HEK293T (cell line): ENCODE data around the gene CBR3.

Experiments
- CTCF ChIA-PET: fragments of 350-600 bp; formaldehyde crosslinking; extraction: SDS; loops from one replicate; lab custom pipeline; 2021; ENCODE audit warnings: antibody characterized with exemption, inconsistent platforms; lab: Yijun Ruan, JAX
- POLR2A ChIA-PET: fragments of 350-600 bp; formaldehyde crosslinking; extraction: SDS; loops from one replicate; lab custom pipeline; 2020; ENCODE audit warnings: antibody characterized with exemption, inconsistent platforms; lab: Yijun Ruan, JAX
- DNase-seq: peaks from one replicate; pipeline ENCODE4 v3.0.0; 2012; ENCODE audit warnings: mixed read lengths; ENCODE audit errors: extremely low spot score
- ARNT ChIP-seq: fragments of 450-650 bp; IDR thresholded peaks from 2 replicates; pipeline ENCODE4 v1.6.1; 2017; ENCODE audit warnings: mild to moderate bottlenecking
- BHLHE40 ChIP-seq: fragments of 450-650 bp; IDR thresholded peaks from 2 replicates; pipeline ENCODE4 v1.6.1; 2016; ENCODE audit warnings: mild to moderate bottlenecking, moderate library complexity, borderline replicate concordance
- CTBP1 ChIP-seq: fragments of 450-650 bp; IDR thresholded peaks from 2 replicates; pipeline ENCODE4 v1.6.1; 2016; ENCODE audit warnings: borderline replicate concordance
- ELF4 ChIP-seq: fragments of 450-650 bp; IDR thresholded peaks from 2 replicates; pipeline ENCODE4 v1.6.1; 2017; ENCODE audit warnings: antibody characterized with exemption
- FOXA1 ChIP-seq: fragments of 450-650 bp; IDR thresholded peaks from 2 replicates; pipeline ENCODE4 v1.6.1; 2016; ENCODE audit warnings: mild to moderate bottlenecking
- FOXK2 ChIP-seq: fragments of 450-650 bp; IDR thresholded peaks from 2 replicates; pipeline ENCODE4 v1.6.1; 2016; ENCODE audit warnings: mild to moderate bottlenecking
- FOXM1 ChIP-seq: fragments of 450-650 bp; IDR thresholded peaks from 2 replicates; pipeline ENCODE4 v1.6.1; 2017; ENCODE audit warnings: mild to moderate bottlenecking, borderline replicate concordance
- HDGF ChIP-seq: fragments of 450-650 bp; IDR thresholded peaks from 2 replicates; pipeline ENCODE4 v1.6.1; 2017; ENCODE audit warnings: antibody characterized with exemption, borderline replicate concordance
- L3MBTL2 ChIP-seq: fragments of 450-650 bp; conservative IDR thresholded peaks from 2 replicates; pipeline ENCODE4 v1.6.1; 2016; ENCODE audit warnings: mild to moderate bottlenecking
- LEF1 ChIP-seq: fragments of 450-650 bp; IDR thresholded peaks from 2 replicates; pipeline ENCODE4 v1.6.1; 2017; ENCODE audit warnings: mild to moderate bottlenecking, borderline replicate concordance
- NFRKB ChIP-seq: fragments of 450-650 bp; IDR thresholded peaks from 2 replicates; pipeline ENCODE4 v1.6.1; 2016; ENCODE audit warnings: mild to moderate bottlenecking, moderate library complexity
- SP1 ChIP-seq: fragments of 450-650 bp; IDR thresholded peaks from 2 replicates; pipeline ENCODE4 v1.6.1; 2017
- SUZ12 ChIP-seq: fragments of 450-650 bp; IDR thresholded peaks from 2 replicates; pipeline ENCODE4 v1.6.1; 2016; ENCODE audit warnings: mild to moderate bottlenecking
- TARDBP ChIP-seq: fragments of 450-650 bp; IDR thresholded peaks from 2 replicates; pipeline ENCODE4 v1.6.1; 2016
- ZNF384 ChIP-seq: fragments of 450-650 bp; IDR thresholded peaks from 2 replicates; pipeline ENCODE4 v1.6.1; 2016
- TF ChIP-seq, protein P1 (sequence below): fragments of 450-650 bp; IDR thresholded peaks from 2 replicates; pipeline ENCODE4 v1.6.1; 2016

CBR3 gene

DNA sequence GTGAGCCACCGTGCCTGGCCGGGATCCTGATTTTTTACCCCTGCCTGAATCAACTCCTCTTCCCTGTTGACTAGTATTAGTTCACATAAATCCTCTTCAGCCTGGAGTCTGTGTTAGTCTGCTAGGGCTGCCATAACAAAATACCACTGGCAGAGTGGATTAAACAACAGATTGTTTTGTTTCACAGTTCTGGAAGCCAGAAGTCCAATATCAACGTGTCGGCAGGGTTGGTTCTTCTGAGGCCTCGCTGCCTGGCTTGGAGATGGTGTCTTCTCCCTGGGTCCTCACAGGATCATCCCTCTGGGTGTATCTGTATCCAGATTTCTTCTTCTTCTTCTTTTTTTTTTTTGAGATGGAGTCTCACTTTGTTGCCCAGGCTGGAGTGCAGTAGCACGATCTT lies 39.9 kb downstream of the CBR3 start:
- CTCF ChIA-PET = no interaction called here
- POLR2A ChIA-PET = no interaction called here

DNA sequence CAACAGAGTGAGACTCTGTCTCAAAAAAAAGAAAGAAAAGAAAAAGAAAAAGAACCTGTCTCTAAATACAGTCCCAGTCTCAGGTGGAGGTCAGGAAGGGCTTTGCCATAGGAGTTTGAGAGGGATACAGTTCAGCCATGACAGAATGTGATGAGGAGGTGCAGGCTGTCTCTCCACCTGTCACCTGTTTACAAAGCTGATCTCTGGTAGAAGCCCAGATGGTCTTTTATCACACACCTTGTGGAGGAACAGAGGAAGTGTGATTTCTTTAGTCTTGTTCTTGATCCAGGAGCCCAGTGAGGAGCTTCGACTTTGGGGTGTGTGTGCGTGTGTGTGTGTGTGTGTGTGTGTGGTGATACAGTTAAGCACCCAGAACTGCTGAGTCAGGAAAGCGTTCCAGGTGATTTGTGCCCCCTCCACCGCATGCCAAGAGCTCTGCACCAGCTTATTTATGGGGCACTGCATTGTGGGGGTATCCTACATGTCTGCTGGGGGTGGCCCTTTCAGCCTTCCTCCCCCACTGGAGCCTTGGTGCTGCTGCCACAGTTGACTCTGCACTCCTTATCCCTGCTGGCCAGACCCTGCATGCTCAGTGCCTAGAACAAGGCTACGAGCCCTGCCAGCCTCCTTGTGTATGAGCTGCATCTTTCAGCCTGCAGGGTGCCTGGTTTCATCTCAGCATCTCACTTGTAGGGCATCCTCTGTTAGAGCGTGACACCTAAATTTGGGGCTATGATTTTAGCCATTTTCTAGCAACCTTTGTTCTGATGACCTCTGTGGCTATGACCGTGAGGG lies 41.1 kb downstream of the CBR3 start:
- no peak for DNase-seq
- TF ChIP-seq HDGF (no peak), NFRKB (no peak), SUZ12 (no peak), FOXA1 (no peak), L3MBTL2 (no peak), ARNT (no peak), TARDBP (no peak), BHLHE40 (no peak), ZNF384 (no peak), CTBP1 (no peak), FOXM1 (no peak), LEF1 (no peak), FOXK2 (no peak), SP1 (no peak), ELF4 (no peak)
- TF ChIP-seq, protein P1, sequence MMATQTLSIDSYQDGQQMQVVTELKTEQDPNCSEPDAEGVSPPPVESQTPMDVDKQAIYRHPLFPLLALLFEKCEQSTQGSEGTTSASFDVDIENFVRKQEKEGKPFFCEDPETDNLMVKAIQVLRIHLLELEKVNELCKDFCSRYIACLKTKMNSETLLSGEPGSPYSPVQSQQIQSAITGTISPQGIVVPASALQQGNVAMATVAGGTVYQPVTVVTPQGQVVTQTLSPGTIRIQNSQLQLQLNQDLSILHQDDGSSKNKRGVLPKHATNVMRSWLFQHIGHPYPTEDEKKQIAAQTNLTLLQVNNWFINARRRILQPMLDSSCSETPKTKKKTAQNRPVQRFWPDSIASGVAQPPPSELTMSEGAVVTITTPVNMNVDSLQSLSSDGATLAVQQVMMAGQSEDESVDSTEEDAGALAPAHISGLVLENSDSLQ = no peak
- ChIA-PET POLR2A (no interaction called here), CTCF (interaction anchor here (1.0 kb wide), 1 partner anchor 30 kb away, joined by 3 read pairs; no protein-coding TSS in a partner anchor)

More for the DNA sequence above, 39.9 kb downstream of the CBR3 start:
- no peak for DNase-seq
- TF ChIP-seq CTBP1 = no peak
- TF ChIP-seq HDGF = no peak
- TF ChIP-seq FOXK2 = no peak
- TF ChIP-seq LEF1 = no peak
- no peak for TF ChIP-seq SP1
- TF ChIP-seq BHLHE40 = no peak
- no peak for TF ChIP-seq L3MBTL2
- no peak for TF ChIP-seq ARNT
- TF ChIP-seq, protein P1 = no peak
- no peak for TF ChIP-seq ELF4
- TF ChIP-seq NFRKB = no peak
- TF ChIP-seq ZNF384 = no peak
- no peak for TF ChIP-seq SUZ12
- no peak for TF ChIP-seq FOXA1
- no peak for TF ChIP-seq TARDBP

DNA sequence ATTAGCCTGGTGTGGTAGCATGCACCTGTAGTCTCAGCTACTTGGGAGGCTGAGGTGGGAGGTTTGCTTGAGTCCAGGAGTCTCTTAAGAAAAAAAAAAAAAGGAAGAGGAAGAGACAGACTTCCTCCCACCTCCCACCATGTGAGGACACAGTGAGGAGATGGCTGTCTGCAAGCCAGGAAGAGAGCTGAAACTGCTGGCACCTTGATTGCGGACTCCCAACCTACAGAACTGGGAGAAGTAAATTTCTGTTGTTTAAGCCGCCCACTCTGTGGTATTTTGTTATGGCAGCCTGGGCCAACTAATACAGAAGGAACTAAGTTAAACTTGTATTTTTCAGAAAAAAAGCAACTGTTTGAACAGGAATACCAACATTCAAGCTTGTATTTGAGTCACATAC lies 43.5 kb downstream of the CBR3 start:
- CTCF ChIA-PET = no interaction called here

GRCh38 chr21:36179145-36179544 lies 44.3 kb downstream of the CBR3 start:
- ChIA-PET POLR2A (no interaction called here), CTCF (no interaction called here)
- TF ChIP-seq NFRKB (no peak), FOXM1 (no peak), CTBP1 (no peak), SP1 (no peak), HDGF (no peak), TARDBP (no peak), ARNT (no peak), ZNF384 (no peak), FOXA1 (no peak), LEF1 (no peak), SUZ12 (no peak), ELF4 (no peak), FOXK2 (no peak), BHLHE40 (no peak)
- TF ChIP-seq, protein P1 = no peak
- no peak for DNase-seq

More for the DNA sequence above, 43.5 kb downstream of the CBR3 start:
- TF ChIP-seq SP1 = no peak
- TF ChIP-seq CTBP1 = no peak
- no peak for TF ChIP-seq LEF1
- no peak for TF ChIP-seq FOXA1
- no peak for TF ChIP-seq ZNF384
- TF ChIP-seq, protein P1 = no peak
- TF ChIP-seq FOXK2 = no peak
- TF ChIP-seq ELF4 = no peak
- no peak for TF ChIP-seq TARDBP
- TF ChIP-seq L3MBTL2 = no peak
- no peak for TF ChIP-seq BHLHE40
- TF ChIP-seq NFRKB = no peak
- no peak for TF ChIP-seq ARNT
- TF ChIP-seq FOXM1 = no peak
- no peak for TF ChIP-seq HDGF
- no peak for TF ChIP-seq SUZ12
- POLR2A ChIA-PET = no interaction called here
- DNase-seq = no peak

DNA sequence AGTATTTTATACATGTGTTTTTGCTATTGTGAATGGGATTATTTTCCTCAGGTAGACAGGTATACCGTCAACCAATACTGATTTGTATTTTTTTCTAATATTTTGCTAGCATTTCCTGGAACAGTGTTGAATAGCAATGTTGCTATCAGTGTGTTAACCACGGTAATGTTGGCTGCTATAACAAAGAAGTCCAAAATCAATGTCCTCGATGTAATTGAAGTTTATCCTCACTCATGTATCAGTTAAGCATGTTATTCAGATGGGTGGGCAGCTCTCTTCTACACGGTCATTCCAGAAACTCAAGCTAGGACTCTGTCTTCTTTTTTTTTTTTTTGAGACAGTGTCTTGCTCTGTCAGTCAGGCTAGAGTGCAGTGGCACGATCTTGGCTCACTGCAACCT lies 46.1 kb downstream of the CBR3 start:
- no peak for DNase-seq
- ChIA-PET CTCF (no interaction called here), POLR2A (no interaction called here)
- no peak for TF ChIP-seq FOXA1
- TF ChIP-seq L3MBTL2 = no peak
- TF ChIP-seq SUZ12 = no peak
- TF ChIP-seq FOXM1 = no peak
- no peak for TF ChIP-seq FOXK2
- no peak for TF ChIP-seq ELF4
- TF ChIP-seq, protein P1 = no peak
- TF ChIP-seq HDGF = no peak
- no peak for TF ChIP-seq LEF1
- no peak for TF ChIP-seq ARNT
- no peak for TF ChIP-seq TARDBP
- TF ChIP-seq ZNF384 = no peak
- no peak for TF ChIP-seq SP1
- TF ChIP-seq CTBP1 = no peak
- TF ChIP-seq NFRKB = no peak
- no peak for TF ChIP-seq BHLHE40
